CD14-positive monocyte (primary cell): ENCODE data around the gene NTRK3. TPM values are rescaled to one million over a fixed set of nuclear protein-coding genes. Genes with fewer than 3 reads are reported as not detected.

ENCODE experiments used
- DNase-seq, 3 donors: peaks; one replicate each; pipeline ENCODE4 v3.0.0-alpha.2; 2011 to 2022
- H2AFZ ChIP-seq: 2 replicates; pipeline ENCODE4 v1.6.0; 2012; ENCODE audit warnings: mild to moderate bottlenecking, low read depth, low read length, inconsistent platforms; ENCODE audit not compliant: insufficient read depth, poor library complexity, severe bottlenecking
- H3K27ac ChIP-seq, 2 donors: 1 replicate in 1 of 2; 2 replicates in 1 of 2; pipeline ENCODE4 v1.5.1; 2012 to 2013; ENCODE audit warnings: low read length in 2 of 2, control low read depth in 1 of 2, inconsistent platforms in 1 of 2, low read depth in 1 of 2, mild to moderate bottlenecking in 1 of 2
- H3K27me3 ChIP-seq, 2 donors: one replicate each; pipeline versions ENCODE4 v1.6.0 to v1.6.1; 2011 to 2013; ENCODE audit warnings: low read length in 2 of 2; ENCODE audit not compliant: control insufficient read depth in 2 of 2, insufficient read depth in 2 of 2
- H3K36me3 ChIP-seq, 2 donors: replicated peaks in 1 of 2; 1 replicate in 1 of 2; 2 replicates in 1 of 2; pipeline versions ENCODE4 v1.5.1 to v1.6.1; 2012 to 2013; ENCODE audit warnings: low read length in 2 of 2, control low read depth in 1 of 2, inconsistent platforms in 1 of 2, mild to moderate bottlenecking in 1 of 2; ENCODE audit not compliant: insufficient read depth in 2 of 2, control insufficient read depth in 1 of 2
- H3K4me1 ChIP-seq, 2 donors: 1 replicate in 1 of 2; 2 replicates in 1 of 2; pipeline versions ENCODE4 v1.5.1 to v1.6.1; 2012 to 2013; ENCODE audit warnings: low read length in 2 of 2, control low read depth in 1 of 2, inconsistent platforms in 1 of 2, mild to moderate bottlenecking in 1 of 2, moderate library complexity in 1 of 2; ENCODE audit not compliant: insufficient read depth in 2 of 2, control insufficient read depth in 1 of 2
- H3K4me2 ChIP-seq: replicated peaks from 2 replicates; pipeline ENCODE3; 2012; ENCODE audit warnings: low read length, moderate library complexity, mild to moderate bottlenecking; ENCODE audit not compliant: poor library complexity, severe bottlenecking; ENCODE audit errors: extremely low read depth
- H3K4me3 ChIP-seq, 3 experiments: fragments of 200-600 bp in 1 of 3; sonication (generic) in 1 of 3; replicated peaks in 1 of 3; 1 replicate in 2 of 3; 2 replicates in 1 of 3; pipeline ENCODE4 v1.5.1; 2011 to 2013; ENCODE audit warnings: low read length in 3 of 3, mild to moderate bottlenecking in 3 of 3, control low read depth in 2 of 3, low read depth in 2 of 3, inconsistent platforms in 1 of 3, moderate library complexity in 1 of 3
- H3K79me2 ChIP-seq: 2 replicates; pipeline ENCODE4 v1.6.0; 2012; ENCODE audit warnings: mild to moderate bottlenecking, control low read depth, inconsistent platforms, low read length, moderate library complexity; ENCODE audit not compliant: insufficient read depth
- H3K9ac ChIP-seq: 2 replicates; pipeline ENCODE4 v1.6.0; 2017; ENCODE audit warnings: low read length, mild to moderate bottlenecking; ENCODE audit not compliant: insufficient read depth, poor library complexity, severe bottlenecking
- H3K9me3 ChIP-seq, 2 donors: replicated peaks in 1 of 2; 1 replicate in 1 of 2; 2 replicates in 1 of 2; pipeline versions ENCODE4 v1.5.1 to v1.6.1; 2012 to 2013; ENCODE audit warnings: low read length in 2 of 2, control low read depth in 1 of 2; ENCODE audit not compliant: control insufficient read depth in 1 of 2, insufficient read depth in 1 of 2
- H4K20me1 ChIP-seq: 2 replicates; pipeline ENCODE4 v1.6.0; 2012; ENCODE audit warnings: mild to moderate bottlenecking, low read length, control low read depth, moderate library complexity; ENCODE audit not compliant: insufficient read depth
- H3K27ac Mint-ChIP-seq, 7 donors: one replicate each; pipeline ENCODE4 v1.8.0; 2020; ENCODE audit warnings: mild to moderate bottlenecking in 7 of 7, mixed read lengths in 7 of 7, moderate library complexity in 6 of 7, inconsistent platforms in 2 of 7
- H3K27me3 Mint-ChIP-seq, 3 donors: one replicate each; pipeline ENCODE4 v1.8.0; 2021 to 2022; ENCODE audit warnings: low read depth in 3 of 3, mild to moderate bottlenecking in 3 of 3, mixed read lengths in 3 of 3, moderate library complexity in 3 of 3, inconsistent platforms in 1 of 3
- H3K36me3 Mint-ChIP-seq, 2 donors: one replicate each; pipeline ENCODE4 v1.8.0; 2020; ENCODE audit warnings: mixed read lengths in 2 of 2, inconsistent platforms in 1 of 2, mild to moderate bottlenecking in 1 of 2
- H3K4me1 Mint-ChIP-seq: one replicate; pipeline ENCODE4 v1.8.0; 2020; ENCODE audit warnings: mild to moderate bottlenecking, mixed read lengths
- H3K4me3 Mint-ChIP-seq, 2 donors: one replicate each; pipeline ENCODE4 v1.8.0; 2020; ENCODE audit warnings: mild to moderate bottlenecking in 2 of 2, mixed read lengths in 2 of 2, moderate library complexity in 1 of 2
- H3K9me3 Mint-ChIP-seq, 7 donors: one replicate each; pipeline ENCODE4 v1.8.0; 2020 to 2022; ENCODE audit warnings: mixed read lengths in 7 of 7, mild to moderate bottlenecking in 6 of 7, moderate library complexity in 6 of 7, inconsistent platforms in 2 of 7
- WGBS: methylation state at CpG from one replicate; pipeline ENCODE4 v1.1.5; 2013; ENCODE audit warnings: missing lambda C conversion rate; ENCODE audit not compliant: insufficient coverage; 5-methylcytosine and 5-hydroxymethylcytosine counted together
- intact Hi-C, 2 donors: fragments of 100-400 bp; cut with micrococcal nuclease; formaldehyde crosslinking; loops; one replicate each; pipeline versions ENCODE4 v1.15.0 to v1.15.1; 2023
- polyA plus RNA-seq, 3 donors: library from polyadenylated mRNA; depleted of rRNA in 1 of 3; unstranded in 2 of 3; stranded (reverse) in 1 of 3; fragments of 300-500 nt in 2 of 3; fragments of >200 nt in 1 of 3; fragmentation: Illumina TruSeq in 2 of 3; gene quantifications; 1 replicate in 2 of 3; 2 replicates in 1 of 3; pipeline ENCODE4 v1.2.3, GENCODE V29; 2012 to 2021
- TF ChIP-seq, protein P1 (sequence below): fragments of 200-600 bp; IDR thresholded peaks from one replicate; pipeline ENCODE4 v1.8.0; 2022; ENCODE audit warnings: antibody characterized with exemption, mild to moderate bottlenecking

Gene NTRK3
- polyA plus RNA-seq, 3 donors, result not detected

DNA sequence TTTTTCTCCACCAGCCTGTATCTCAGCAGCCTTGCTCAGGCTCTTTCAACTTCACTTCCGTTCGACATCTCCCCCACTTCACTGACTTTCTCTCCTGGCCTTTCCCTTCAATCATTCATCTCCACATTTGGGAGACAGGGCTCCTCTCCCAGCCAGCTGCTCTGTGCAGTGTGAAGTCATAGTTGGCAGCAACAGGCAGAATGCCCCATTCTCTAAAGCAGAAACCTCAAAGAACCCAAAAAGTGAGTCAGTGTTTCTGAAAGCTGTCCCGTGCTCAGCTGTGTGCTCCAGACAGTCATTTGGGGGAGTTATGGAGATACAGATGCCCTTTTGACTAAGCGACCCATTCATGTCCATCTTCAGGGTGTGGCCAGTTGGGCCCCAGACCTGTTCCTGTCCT is 54.3 kb downstream of the NTRK3 start:
- H3K27me3 ChIP-seq, result no peaks in the 10 kb centered on the region
- no peak overlapping the region for H2AFZ ChIP-seq
- H3K9me3 Mint-ChIP-seq, result peaks cover 9 to 35% (median 14%) of the 10 kb centered on the region in 7 donors
- no peak overlapping the region for H3K4me3 Mint-ChIP-seq
- H3K27ac ChIP-seq, result no peak overlapping the region
- H3K9me3 ChIP-seq, result peaks cover 8 to 35% of the 10 kb centered on the region in 2 donors
- H3K36me3 Mint-ChIP-seq, result no peaks in the 10 kb centered on the region
- no peaks in the 10 kb centered on the region for H3K4me1 ChIP-seq
- H3K4me2 ChIP-seq, result no peak overlapping the region
- WGBS, result no CpG with 5 or more reads among the region's 4 CpGs
- H3K27me3 Mint-ChIP-seq, result peaks cover 0 to 4% (median 0%) of the 10 kb centered on the region in 3 donors
- no peak overlapping the region for H3K4me3 ChIP-seq
- no peaks in the 10 kb centered on the region for H3K36me3 ChIP-seq
- H3K79me2 ChIP-seq, result no peaks in the 10 kb centered on the region
- no peak overlapping the region for H3K9ac ChIP-seq
- DNase-seq, result no peak
- TF ChIP-seq, protein P1, sequence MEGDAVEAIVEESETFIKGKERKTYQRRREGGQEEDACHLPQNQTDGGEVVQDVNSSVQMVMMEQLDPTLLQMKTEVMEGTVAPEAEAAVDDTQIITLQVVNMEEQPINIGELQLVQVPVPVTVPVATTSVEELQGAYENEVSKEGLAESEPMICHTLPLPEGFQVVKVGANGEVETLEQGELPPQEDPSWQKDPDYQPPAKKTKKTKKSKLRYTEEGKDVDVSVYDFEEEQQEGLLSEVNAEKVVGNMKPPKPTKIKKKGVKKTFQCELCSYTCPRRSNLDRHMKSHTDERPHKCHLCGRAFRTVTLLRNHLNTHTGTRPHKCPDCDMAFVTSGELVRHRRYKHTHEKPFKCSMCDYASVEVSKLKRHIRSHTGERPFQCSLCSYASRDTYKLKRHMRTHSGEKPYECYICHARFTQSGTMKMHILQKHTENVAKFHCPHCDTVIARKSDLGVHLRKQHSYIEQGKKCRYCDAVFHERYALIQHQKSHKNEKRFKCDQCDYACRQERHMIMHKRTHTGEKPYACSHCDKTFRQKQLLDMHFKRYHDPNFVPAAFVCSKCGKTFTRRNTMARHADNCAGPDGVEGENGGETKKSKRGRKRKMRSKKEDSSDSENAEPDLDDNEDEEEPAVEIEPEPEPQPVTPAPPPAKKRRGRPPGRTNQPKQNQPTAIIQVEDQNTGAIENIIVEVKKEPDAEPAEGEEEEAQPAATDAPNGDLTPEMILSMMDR, result no peak
- H3K4me1 Mint-ChIP-seq, result no peaks in the 10 kb centered on the region
- H3K27ac Mint-ChIP-seq, result peak overlapping the region in 2 of 7 donors; percentile 16 to 37
- no peaks in the 10 kb centered on the region for H4K20me1 ChIP-seq
- intact Hi-C loops, result no loop called here

DNA sequence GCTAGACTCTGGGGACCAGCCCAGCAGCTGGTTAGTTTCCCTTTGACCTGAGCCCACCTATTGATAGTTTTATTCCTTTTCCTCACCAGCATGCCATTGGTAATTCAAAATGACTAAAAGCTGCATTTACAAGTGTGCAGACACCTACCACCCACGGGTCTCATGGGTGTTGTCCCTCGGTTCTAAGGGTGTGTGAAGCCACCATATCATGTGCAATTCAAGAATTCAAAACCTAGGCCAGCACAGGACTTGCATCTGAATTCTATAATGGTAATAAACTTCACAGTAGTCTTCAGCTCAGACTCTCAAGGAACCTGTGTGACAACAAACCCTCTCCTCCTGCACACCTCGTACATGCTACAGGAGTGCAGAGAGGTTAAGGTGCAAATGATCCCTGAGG is 55.3 kb downstream of the NTRK3 start:
- Mint-ChIP-seq H3K4me3 (no peak overlapping the region), H3K4me1 (no peaks in the 10 kb centered on the region), H3K27me3 (peaks cover 0 to 4% (median 0%) of the 10 kb centered on the region in 3 donors), H3K27ac (no peak overlapping the region), H3K36me3 (no peaks in the 10 kb centered on the region), H3K9me3 (peaks cover 9 to 27% (median 13%) of the 10 kb centered on the region in 7 donors)
- Histone ChIP-seq H3K27me3 (no peaks in the 10 kb centered on the region), H3K4me2 (no peak overlapping the region), H3K27ac (no peak overlapping the region), H3K36me3 (no peaks in the 10 kb centered on the region), H3K4me1 (no peaks in the 10 kb centered on the region), H4K20me1 (no peaks in the 10 kb centered on the region), H3K79me2 (no peaks in the 10 kb centered on the region), H2AFZ (no peak overlapping the region), H3K9ac (no peak overlapping the region), H3K9me3 (peaks cover 8 to 31% of the 10 kb centered on the region in 2 donors), H3K4me3 (no peak overlapping the region)
- TF ChIP-seq, protein P1, result no peak
- DNase-seq, result no peak
- intact Hi-C loops, result no loop called here
- 86% methylated on average over 2 of the region's 3 CpGs for WGBS
